ENCODE data around the gene CCSER2. TPM values are rescaled to one million over a fixed set of nuclear protein-coding genes. Genes with fewer than 3 reads are reported as not detected.
A peak's percentile ranks its signal among the peaks of the same experiment; 100 is the strongest.

The CCSER2 gene
- total and polyA plus RNA-seq, 8 donors: 7.0 to 87.9 (median 27.1) TPM

DNA sequence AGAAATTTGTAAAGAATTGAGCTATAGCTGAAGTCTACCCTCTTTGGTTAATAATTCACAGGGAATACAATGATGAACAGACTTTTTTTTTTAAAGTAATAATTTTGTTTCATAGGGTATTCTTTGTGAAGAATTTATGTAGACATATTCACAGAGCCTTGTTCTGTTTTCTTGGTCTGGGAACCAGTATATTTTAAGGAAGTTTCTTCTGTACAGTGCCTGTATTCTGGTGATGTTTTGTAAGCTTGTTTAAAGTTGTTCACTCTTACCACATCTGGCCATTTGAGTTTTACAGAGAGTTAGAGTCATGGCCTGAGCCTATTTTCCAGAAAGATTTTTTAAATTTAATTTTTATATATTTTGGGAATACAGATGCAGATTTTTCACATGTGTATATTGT, 70.3 kb downstream of the CCSER2 start:
- Histone ChIP-seq H3K9me3 (peaks cover 0 to 5% (median 0%) of the 10 kb centered on the region in 4 donors), H3K4me1 (peaks cover 0 to 19% (median 6%) of the 10 kb centered on the region in 4 donors), H3K27me3 (no peaks in the 10 kb centered on the region), H3K4me3 (no peak overlapping the region), H3K36me3 (no peaks in the 10 kb centered on the region), H3K27ac (no peak overlapping the region)
- TF ChIP-seq POLR2A (IDR thresholded peaks at IDR 0.05) (no peak), EP300 (IDR thresholded peaks at IDR 0.05) (no peak), POLR2AphosphoS5 (IDR thresholded peaks at IDR 0.05) (no peak)
- TF ChIP-seq, protein P1, sequence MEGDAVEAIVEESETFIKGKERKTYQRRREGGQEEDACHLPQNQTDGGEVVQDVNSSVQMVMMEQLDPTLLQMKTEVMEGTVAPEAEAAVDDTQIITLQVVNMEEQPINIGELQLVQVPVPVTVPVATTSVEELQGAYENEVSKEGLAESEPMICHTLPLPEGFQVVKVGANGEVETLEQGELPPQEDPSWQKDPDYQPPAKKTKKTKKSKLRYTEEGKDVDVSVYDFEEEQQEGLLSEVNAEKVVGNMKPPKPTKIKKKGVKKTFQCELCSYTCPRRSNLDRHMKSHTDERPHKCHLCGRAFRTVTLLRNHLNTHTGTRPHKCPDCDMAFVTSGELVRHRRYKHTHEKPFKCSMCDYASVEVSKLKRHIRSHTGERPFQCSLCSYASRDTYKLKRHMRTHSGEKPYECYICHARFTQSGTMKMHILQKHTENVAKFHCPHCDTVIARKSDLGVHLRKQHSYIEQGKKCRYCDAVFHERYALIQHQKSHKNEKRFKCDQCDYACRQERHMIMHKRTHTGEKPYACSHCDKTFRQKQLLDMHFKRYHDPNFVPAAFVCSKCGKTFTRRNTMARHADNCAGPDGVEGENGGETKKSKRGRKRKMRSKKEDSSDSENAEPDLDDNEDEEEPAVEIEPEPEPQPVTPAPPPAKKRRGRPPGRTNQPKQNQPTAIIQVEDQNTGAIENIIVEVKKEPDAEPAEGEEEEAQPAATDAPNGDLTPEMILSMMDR (IDR thresholded peaks at IDR 0.05): no peak
- DNase-seq: no peak
- intact Hi-C loops (cut with DNase I; ENCODE audit: low total_unique reads): no loop called here

DNA sequence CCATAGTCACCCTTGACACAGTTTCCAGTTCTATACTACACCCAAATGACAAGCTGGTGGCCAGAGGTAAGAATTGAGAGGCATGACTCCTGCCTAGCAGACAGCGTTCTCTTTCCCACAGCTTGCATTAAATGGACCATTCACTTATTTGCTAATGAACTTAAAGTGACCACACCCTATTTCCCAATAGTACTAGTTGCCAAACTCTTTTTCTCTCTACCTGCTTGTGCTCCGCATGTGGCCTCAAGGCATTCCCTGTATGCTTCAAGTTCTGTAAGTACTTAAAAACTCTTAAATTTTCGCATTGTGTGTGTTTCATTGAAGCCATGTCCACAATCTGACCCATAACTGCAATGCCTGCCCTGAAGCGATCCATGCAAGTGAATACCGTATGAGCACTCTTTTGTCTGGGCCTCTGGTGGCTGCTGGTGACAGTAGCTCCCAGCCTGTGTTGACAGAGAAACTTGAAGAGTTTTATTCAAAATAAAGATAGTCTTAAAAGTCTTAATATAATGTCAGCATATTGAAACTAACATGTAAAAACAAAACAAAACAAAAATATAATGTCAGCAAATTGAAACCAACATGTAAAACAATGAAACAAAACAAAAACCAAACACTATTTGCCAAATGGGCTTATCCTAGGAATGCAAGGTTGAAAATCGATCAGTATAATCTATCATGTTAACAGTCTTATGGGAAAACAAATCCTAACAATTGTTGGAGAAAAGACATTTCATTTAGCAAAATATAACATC, 73.6 kb downstream of the CCSER2 start:
- Histone ChIP-seq H3K27ac (peak overlapping the region; percentile 3 to 54 (median 27)), H3K4me1 (peaks cover 0 to 25% (median 9%) of the 10 kb centered on the region in 4 donors), H3K9me3 (peaks cover 0 to 5% (median 0%) of the 10 kb centered on the region in 4 donors), H3K36me3 (no peaks in the 10 kb centered on the region), H3K27me3 (no peaks in the 10 kb centered on the region), H3K4me3 (no peak overlapping the region)
- 44 to 62% (median 55%) methylated on average over 6 of the region's 6 CpGs for WGBS, 5 donors
- DNase-seq: peak in 1 of 2 donors; percentile 54
- intact Hi-C loops (cut with DNase I; ENCODE audit: low total_unique reads): no loop called here
- TF ChIP-seq EP300 (IDR thresholded peaks at IDR 0.05): no peak
- TF ChIP-seq POLR2AphosphoS5 (IDR thresholded peaks at IDR 0.05): peak in 2 of 3 donors; percentile 24 to 31

DNA sequence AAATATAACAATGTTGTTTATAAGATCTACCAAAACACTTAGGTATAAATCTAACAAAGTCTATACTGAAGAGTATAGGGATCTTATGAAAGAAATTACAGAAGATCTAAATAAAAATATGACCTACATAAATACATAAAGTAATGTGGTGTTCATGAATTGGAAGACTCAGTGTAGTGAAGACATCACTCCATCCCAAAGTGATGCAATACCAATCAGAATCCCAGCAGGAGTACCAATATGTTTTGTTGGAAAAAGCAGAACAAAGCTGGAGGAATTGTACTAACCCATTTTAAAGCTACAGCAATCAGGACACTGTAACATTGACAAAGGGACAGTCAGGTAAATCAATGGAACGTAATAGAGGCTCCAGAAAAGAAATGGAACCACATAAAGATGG, 76.4 kb downstream of the CCSER2 start:
- Histone ChIP-seq H3K9me3 (peaks cover 0 to 5% (median 0%) of the 10 kb centered on the region in 4 donors), H3K4me1 (peaks cover 0 to 23% (median 9%) of the 10 kb centered on the region in 4 donors), H3K4me3 (no peak overlapping the region), H3K27ac (no peak overlapping the region), H3K27me3 (no peaks in the 10 kb centered on the region), H3K36me3 (no peaks in the 10 kb centered on the region)
- intact Hi-C loops (cut with DNase I; ENCODE audit: low total_unique reads): no loop called here
- no peak for DNase-seq
- 92 to 100% (median 97%) methylated on average over 1 of the region's 1 CpG for WGBS, 5 donors
- TF ChIP-seq POLR2A (IDR thresholded peaks at IDR 0.05) (no peak), EP300 (IDR thresholded peaks at IDR 0.05) (no peak), POLR2AphosphoS5 (IDR thresholded peaks at IDR 0.05) (no peak)
- TF ChIP-seq, protein P1 (IDR thresholded peaks at IDR 0.05): no peak

DNA sequence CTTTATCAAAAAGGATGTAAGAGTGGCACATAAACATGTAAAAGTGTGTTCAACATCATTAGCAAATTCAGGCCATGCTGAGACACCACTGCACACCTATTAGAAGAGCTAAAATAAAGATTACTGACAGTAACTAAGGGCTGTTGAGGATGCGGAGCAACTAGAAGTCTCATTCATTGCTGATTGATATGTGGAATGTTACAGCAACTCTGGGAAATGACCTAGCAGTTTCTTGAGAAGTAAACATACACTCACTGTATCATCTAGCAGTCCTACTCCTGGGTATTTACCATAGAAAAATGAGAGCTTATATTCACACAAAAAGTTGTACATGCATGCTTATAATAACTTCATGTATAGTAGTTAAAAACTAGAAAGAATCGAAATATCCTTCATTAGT, 77.3 kb downstream of the CCSER2 start:
- Histone ChIP-seq H3K9me3 (no peaks in the 10 kb centered on the region), H3K4me3 (no peak overlapping the region), H3K27ac (no peak overlapping the region), H3K36me3 (no peaks in the 10 kb centered on the region), H3K27me3 (no peaks in the 10 kb centered on the region), H3K4me1 (peaks cover 0 to 23% (median 9%) of the 10 kb centered on the region in 4 donors)
- TF ChIP-seq EP300 (IDR thresholded peaks at IDR 0.05): no peak
- TF ChIP-seq, protein P1 (IDR thresholded peaks at IDR 0.05): no peak
- TF ChIP-seq POLR2A (IDR thresholded peaks at IDR 0.05): no peak
- no peak for TF ChIP-seq POLR2AphosphoS5 (IDR thresholded peaks at IDR 0.05)
- DNase-seq: no peak
- 92 to 97% (median 95%) methylated on average over 2 of the region's 2 CpGs for WGBS, 5 donors
- intact Hi-C loops (cut with DNase I; ENCODE audit: low total_unique reads): no loop called here

DNA sequence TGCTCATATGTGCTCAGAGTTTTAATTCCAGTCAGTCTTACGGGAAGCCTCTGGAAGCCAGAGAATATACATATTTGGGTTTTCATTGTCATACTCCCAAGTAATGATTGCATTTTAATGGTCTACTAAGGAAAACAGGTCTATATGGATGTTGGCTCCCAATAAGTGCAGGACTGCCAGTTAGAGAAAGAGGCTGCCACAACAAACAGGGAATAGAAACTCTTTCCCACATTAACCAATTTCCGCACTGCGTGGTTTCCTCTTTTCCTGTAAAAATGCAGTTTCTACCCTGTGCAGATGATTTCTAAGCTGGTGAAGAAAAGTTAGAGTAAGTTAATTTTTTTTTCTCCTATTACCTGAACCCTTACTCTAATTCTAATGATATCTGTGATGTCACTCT, 78.2 kb downstream of the CCSER2 start:
- no peak for DNase-seq
- Histone ChIP-seq H3K4me1 (peaks cover 0 to 22% (median 9%) of the 10 kb centered on the region in 4 donors), H3K36me3 (no peaks in the 10 kb centered on the region), H3K4me3 (no peak overlapping the region), H3K9me3 (no peaks in the 10 kb centered on the region), H3K27me3 (no peaks in the 10 kb centered on the region), H3K27ac (no peak overlapping the region)
- 82 to 91% (median 90%) methylated on average over 3 of the region's 3 CpGs for WGBS, 5 donors
- TF ChIP-seq, protein P1 (IDR thresholded peaks at IDR 0.05): no peak
- TF ChIP-seq EP300 (IDR thresholded peaks at IDR 0.05) (no peak), POLR2A (IDR thresholded peaks at IDR 0.05) (no peak), POLR2AphosphoS5 (IDR thresholded peaks at IDR 0.05) (no peak)
- intact Hi-C loops (cut with DNase I; ENCODE audit: low total_unique reads): no loop called here
